GM21825 (cell line): ENCODE results near the gene CACNA2D1.

Source experiments
- ATAC-seq: cut with Tn5 transposase; IDR thresholded peaks from one replicate; pipeline ENCODE4 v1.9.1; 2021; ENCODE audit warnings: mild to moderate bottlenecking, moderate library complexity; ENCODE audit not compliant: unreplicated experiment

CACNA2D1 gene

GRCh38 chr7:82289152-82289535 lies 154.4 kb downstream of the CACNA2D1 start:
- ATAC-seq = no peak

- ATAC-seq = no peak
Measured at GRCh38 chr7:82286798-82287140, 156.8 kb downstream of the CACNA2D1 start.

- ATAC-seq = no peak
Measured at GRCh38 chr7:82286096-82286797, 157.3 kb downstream of the CACNA2D1 start.

- ATAC-seq = no peak
Measured at GRCh38 chr7:82284936-82285519, 158.5 kb downstream of the CACNA2D1 start.

- ATAC-seq = no peak
Measured at GRCh38 chr7:82275342-82275741, 168.2 kb downstream of the CACNA2D1 start.

DNA sequence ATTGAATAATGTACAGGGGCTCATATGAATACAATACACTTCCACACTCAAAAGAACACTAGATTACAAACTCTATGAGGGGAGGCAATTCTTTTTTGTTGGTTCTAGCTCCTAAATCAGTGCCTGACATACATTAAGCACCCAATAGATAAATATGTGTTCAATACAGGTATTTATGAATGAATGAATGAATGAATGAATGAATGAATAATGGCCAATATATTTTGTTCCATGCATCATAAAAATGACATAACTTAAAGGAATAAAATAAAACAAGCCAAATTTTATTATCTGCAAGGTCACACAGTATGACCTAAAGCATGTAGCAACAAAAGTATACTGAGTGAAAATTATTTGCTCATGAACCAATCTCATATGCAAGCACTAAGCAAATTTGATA lies 168.9 kb downstream of the CACNA2D1 start:
- no peak for ATAC-seq

DNA sequence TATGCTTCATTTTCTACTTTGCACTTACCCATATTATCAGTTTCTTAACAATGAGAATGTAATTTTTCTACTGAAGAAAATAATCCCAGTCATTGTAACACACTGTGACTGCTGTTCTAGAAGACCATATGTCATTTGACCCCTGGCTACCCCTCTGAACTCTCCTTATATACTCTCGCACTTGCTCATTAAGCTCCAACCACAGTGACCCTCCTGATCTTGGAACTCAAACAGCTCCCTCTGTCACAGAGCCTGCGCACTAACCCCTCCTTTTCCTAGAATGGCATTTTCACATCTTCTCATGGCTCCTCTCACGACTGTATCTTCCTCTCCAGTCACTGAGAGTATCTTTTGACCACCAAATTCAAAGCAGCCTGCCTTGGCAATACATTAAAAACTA lies 169.7 kb downstream of the CACNA2D1 start:
- no peak for ATAC-seq

DNA sequence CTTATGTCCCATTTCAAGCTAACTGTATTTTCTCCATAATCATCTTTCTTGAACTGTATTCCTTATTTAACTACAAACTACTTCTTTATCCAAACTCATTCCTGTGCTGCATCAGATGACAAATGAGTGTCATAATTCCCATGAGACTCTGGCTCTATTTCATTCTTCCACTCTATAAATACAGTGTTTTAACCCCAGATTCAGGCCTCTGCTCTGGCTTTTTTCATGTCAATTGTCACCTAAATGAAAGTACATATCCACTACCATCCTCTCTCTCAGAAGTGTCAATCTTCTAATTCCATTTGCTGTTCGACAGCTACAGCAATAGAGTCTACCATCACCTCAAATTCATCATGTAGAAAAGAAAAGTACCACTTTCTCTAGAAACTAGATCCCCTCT lies 172.7 kb downstream of the CACNA2D1 start:
- ATAC-seq = no peak

GRCh38 chr7:82268632-82269031 lies 174.9 kb downstream of the CACNA2D1 start:
- no peak for ATAC-seq

GRCh38 chr7:82266081-82266480 lies 177.5 kb downstream of the CACNA2D1 start:
- no peak for ATAC-seq

DNA sequence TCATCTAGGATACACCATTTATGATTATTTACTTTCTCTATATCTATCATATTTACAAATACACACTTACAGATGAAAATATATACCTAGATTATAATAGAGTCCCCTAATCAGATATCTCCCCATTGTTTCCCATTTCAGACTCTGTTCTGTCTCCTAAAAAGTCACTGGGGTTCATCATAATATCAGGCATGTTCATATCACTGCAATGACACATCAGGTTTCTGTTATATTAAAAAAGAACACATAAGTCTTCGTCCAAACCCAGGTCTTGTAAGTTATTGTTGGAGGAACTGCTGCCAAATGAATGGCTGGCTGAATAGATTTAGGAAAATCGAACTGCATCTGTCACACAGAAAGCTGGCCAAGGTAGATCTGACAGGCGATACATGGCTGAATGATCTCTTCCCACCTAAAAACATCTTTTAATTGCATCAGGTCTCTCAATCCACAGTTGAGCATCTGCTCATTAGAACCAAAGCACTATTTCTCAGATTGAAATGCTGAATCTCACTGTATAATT lies 178.7 kb downstream of the CACNA2D1 start:
- no peak for ATAC-seq

DNA sequence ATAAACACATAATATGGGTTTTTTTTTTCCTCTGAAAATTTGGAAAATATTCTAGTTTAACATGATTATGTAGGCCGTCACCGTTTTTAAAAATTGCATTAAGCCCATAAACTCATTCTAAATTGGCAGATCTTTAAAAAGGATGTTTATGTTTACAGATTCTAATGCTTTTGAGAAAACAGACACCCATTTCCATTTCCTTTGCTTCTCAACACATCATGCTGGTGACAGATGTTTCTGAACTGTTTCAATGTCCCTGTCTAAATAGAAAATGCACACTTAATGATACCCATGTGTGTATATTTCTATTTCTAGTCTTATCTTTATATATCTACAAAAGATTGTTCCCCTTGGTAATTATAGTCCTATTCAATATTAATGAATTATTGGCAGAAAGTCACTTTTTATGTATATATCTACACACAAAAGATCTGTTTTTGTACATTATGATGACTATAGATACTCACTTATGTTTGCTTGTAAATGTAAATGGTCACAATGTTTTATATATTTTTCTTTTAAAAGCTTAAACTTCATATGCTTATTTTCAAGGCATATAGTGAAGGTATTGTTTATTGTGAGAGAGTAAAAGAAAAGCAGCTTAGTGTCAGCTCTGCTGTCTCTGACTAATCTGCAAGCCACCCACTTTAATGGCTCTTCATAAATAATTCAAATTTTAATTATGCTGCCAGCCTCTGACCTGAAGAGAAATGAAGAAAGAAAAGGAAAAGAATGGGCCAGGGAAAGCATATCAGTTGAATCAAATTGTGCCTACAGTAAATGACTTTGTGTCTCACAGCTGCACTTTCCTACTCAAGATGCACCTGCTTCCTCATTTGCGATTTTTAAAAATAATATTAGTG lies 179.4 kb downstream of the CACNA2D1 start:
- ATAC-seq = no peak

DNA sequence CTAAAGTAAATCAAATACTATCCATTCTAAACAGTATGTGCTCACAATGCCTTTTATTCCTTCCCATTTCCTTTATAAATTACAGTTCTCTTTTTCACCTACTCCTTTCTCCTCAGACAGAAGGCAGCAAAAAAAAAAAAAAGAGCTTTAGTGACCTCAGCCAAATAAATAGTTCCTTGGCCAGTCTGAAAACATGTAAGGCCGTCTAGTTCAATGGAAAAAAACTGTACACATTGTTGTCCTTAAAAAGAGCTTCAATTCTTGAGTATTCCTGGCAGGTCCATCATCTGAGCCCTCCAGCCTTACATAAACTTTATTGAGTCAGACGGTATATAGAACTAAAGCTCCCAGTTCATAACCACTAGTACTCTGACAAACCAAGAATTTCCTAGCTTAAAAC lies 185.4 kb downstream of the CACNA2D1 start:
- no peak for ATAC-seq

GRCh38 chr7:82257118-82257695 lies 186.4 kb downstream of the CACNA2D1 start:
- no peak for ATAC-seq

DNA sequence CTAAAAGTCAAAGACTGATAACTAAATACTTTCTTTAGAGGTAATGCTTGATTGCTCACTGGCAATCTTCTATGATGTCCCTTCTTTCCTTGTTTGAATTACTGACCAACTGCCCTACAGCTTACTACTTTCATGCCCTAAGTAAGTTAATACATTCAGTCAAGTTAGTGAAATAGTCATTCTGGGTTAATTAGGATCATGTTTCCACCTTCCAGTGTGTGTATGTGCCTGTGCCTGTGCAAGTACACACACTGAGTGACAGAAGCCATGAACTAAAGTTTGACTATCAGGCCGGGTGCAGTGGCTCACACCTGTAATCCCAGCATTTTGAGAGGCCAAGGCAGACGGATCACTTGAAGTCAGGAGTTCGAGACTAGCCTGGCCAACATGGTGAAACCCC lies 187.9 kb downstream of the CACNA2D1 start:
- no peak for ATAC-seq

DNA sequence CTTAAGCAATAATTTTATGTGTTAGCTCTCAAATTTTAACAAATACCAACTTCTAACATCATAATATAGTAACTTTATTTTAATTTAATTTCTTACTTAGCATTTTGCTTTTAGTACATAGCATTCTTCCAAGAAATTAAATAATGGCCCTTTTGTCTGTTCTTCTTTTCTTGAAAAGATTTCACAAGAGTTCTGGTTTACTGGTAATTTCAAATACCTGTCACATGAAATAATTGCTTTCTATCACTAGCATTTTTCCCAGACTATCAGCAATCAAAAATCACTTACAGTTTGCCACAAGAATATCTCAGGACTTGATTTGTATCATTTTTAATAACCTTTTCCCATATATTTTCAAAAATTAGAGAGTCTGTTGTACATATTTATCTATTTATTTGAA lies 193.0 kb downstream of the CACNA2D1 start:
- no peak for ATAC-seq

DNA sequence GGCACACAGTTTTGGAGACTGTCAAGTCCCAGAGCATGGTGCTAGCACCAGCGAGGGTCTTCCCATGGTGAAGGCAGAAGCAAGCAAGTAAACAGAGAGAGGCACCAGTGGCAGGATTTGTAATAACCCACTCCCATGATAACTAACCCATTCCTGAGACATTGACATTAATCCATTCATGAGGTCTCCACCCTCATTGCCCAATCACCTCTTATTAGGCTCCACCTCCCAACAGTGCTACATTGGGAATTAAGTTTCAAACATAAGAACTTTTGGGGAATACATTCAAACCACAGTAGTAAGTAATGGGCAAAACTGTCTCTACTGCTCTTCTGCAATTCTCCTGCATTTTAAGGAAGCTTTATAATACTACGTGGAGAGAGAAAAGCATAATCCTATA lies 193.6 kb downstream of the CACNA2D1 start:
- ATAC-seq = no peak

GRCh38 chr7:82247814-82248433 lies 195.7 kb downstream of the CACNA2D1 start:
- ATAC-seq = no peak

DNA sequence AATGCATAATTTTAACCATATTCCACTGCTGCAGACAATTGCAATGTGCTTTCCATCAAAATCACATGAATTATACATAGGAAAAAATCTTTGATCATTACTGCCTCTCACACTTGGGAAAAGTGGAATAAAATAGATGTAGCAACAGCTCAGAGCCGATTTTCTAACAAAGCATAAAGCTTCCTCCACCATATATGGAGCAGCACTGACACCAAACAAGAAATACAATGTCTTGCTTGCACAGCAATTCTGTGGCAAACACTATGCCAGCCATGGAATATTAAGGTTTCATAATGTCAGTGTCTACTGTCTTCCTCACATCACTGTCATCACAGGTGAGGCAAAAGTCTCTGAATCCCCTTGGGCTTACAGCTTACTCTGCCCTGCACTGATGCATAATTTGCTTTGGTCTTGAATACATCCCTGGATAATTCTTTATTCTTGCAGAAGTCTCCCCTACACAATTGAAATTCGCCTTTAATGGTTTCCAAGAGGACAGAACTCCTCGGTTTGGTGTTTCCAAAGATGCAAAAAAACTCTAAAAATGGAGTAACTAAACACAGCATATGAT lies 198.5 kb downstream of the CACNA2D1 start:
- ATAC-seq = no peak

GRCh38 chr7:82241356-82241755 lies 202.2 kb downstream of the CACNA2D1 start:
- no peak for ATAC-seq

DNA sequence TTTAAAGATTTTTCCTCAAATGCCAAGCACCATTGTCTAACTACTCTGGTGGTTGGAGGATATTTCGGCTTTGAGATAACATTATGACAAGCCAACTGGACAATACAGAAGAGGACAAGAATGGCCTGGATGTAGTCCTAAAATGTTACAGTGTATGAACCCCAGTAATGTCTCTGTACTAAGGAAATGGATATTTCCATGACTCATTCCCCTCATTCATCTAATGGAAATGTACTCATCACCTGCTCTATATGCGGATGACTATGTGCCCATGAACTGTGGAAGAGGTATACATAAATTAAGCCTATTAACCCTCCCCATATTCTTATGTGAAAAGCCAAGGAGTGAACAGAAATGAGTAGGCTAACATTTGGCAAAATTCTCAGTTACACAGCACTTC lies 207.9 kb downstream of the CACNA2D1 start:
- ATAC-seq = no peak
